ENCODE data around the gene SLC6A20. TPM values are rescaled to one million over a fixed set of nuclear protein-coding genes. Genes with fewer than 3 reads are reported as not detected.

Gene SLC6A20
- total RNA-seq, 3 donors from 2014 or later: 0.16 to 1.2 (median 0.33) TPM

GRCh38 chr3:45800611-45801010 is 4.3 kb upstream of the SLC6A20 start:
- no peak overlapping the region for H3K4me3 ChIP-seq
- H3K27me3 ChIP-seq: peaks cover 3 to 16% of the 10 kb centered on the region in 2 donors

GRCh38 chr3:45799586-45799985 is 3.2 kb upstream of the SLC6A20 start:
- Histone ChIP-seq H3K27ac (no peak overlapping the region), H3K27me3 (peaks cover 3 to 16% of the 10 kb centered on the region in 2 donors), H3K4me3 (no peak overlapping the region), H3K9me3 (no peaks in the 10 kb centered on the region), H3K36me3 (no peaks in the 10 kb centered on the region), H3K4me1 (no peaks in the 10 kb centered on the region)
- DNase-seq (ENCODE audit: low spot score in 2 of 2): no peak
- TF ChIP-seq, protein P1, sequence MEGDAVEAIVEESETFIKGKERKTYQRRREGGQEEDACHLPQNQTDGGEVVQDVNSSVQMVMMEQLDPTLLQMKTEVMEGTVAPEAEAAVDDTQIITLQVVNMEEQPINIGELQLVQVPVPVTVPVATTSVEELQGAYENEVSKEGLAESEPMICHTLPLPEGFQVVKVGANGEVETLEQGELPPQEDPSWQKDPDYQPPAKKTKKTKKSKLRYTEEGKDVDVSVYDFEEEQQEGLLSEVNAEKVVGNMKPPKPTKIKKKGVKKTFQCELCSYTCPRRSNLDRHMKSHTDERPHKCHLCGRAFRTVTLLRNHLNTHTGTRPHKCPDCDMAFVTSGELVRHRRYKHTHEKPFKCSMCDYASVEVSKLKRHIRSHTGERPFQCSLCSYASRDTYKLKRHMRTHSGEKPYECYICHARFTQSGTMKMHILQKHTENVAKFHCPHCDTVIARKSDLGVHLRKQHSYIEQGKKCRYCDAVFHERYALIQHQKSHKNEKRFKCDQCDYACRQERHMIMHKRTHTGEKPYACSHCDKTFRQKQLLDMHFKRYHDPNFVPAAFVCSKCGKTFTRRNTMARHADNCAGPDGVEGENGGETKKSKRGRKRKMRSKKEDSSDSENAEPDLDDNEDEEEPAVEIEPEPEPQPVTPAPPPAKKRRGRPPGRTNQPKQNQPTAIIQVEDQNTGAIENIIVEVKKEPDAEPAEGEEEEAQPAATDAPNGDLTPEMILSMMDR (IDR thresholded peaks at IDR 0.05): no peak
- TF ChIP-seq POLR2A (IDR thresholded peaks at IDR 0.05) (no peak), POLR2AphosphoS5 (IDR thresholded peaks at IDR 0.05) (no peak)
- intact Hi-C loops (cut with DNase I; ENCODE audit: low total_unique reads): no loop called here

More at GRCh38 chr3:45800611-45801010, 4.3 kb upstream of the SLC6A20 start:
- Histone ChIP-seq H3K4me1 (no peaks in the 10 kb centered on the region), H3K27ac (no peak overlapping the region), H3K9me3 (no peaks in the 10 kb centered on the region), H3K36me3 (no peaks in the 10 kb centered on the region)
- intact Hi-C loops (cut with DNase I; ENCODE audit: low total_unique reads): no loop called here
- no peak for TF ChIP-seq POLR2AphosphoS5 (IDR thresholded peaks at IDR 0.05)
- TF ChIP-seq, protein P1 (IDR thresholded peaks at IDR 0.05): no peak
- no peak for TF ChIP-seq POLR2A (IDR thresholded peaks at IDR 0.05)
- no peak for DNase-seq (ENCODE audit: low spot score in 2 of 2)

DNA sequence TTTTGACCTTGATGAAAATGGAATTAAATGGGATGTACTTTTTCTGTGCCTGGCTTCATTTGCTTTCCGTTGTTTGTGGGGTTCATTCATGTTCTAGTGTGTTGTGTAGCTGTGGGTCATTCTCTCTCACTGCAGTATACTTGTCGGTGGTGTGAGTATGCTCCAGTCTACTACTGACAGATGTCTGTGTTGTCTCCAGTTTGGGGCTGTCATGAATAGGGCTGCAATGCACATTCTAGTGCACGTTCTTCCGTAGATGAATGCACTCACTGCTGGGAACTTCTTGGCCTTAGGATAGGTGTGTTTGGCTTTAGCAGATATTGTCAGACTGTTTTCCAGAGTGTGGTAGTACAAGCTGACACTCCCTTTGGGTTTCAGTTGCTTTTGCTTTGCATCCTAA is 1.7 kb upstream of the SLC6A20 start:
- Histone ChIP-seq H3K27me3 (peaks cover 3 to 16% of the 10 kb centered on the region in 2 donors), H3K36me3 (no peaks in the 10 kb centered on the region), H3K4me3 (no peak overlapping the region), H3K9me3 (no peaks in the 10 kb centered on the region), H3K4me1 (no peaks in the 10 kb centered on the region), H3K27ac (no peak overlapping the region)
- no peak for DNase-seq (ENCODE audit: low spot score in 2 of 2)
- intact Hi-C loops (cut with DNase I; ENCODE audit: low total_unique reads): no loop called here
- no peak for TF ChIP-seq POLR2A (IDR thresholded peaks at IDR 0.05)
- TF ChIP-seq POLR2AphosphoS5 (IDR thresholded peaks at IDR 0.05): no peak
- TF ChIP-seq, protein P1 (IDR thresholded peaks at IDR 0.05): no peak

DNA sequence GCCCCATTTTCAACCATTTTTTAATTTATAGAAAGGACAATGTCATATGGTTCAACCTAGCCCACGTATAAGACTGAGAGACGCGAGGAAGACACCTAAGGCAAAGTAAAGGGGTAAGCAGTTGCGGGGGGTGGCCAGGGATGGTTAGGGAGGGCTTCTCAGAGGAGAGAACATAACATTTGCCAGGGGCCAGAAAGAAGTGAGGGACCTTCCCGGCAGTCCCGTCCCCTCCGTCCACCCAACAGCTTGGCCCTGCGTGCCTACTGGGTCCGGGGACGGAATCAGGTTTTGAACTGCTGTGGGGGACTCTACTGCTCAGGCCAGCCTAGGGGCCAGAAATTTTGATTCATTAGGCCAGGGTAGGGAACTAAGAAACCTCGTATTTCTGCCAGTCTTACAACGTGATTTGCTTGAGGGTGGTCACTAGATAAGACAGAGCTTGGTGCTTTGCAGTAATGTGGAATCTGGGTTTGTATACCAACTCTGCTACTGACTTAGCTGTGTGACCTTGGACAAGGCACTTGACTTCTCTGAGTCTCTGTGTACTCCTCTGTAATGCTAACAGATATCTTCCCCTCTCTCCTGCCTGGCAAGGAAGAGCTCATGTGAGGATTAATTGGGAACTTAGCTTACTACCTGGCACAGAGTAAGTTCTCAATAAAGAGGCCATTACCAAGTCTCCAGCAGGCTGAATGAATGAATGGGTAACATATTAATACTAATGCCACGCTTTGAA is 734 bp upstream of the SLC6A20 start:
- peaks cover 3 to 16% of the 10 kb centered on the region in 2 donors for H3K27me3 ChIP-seq
- H3K36me3 ChIP-seq: no peaks in the 10 kb centered on the region
- DNase-seq (ENCODE audit: low spot score in 2 of 2): no peak
- H3K4me3 ChIP-seq: peak overlapping the region; percentile 36 to 70 (median 56)
- H3K4me1 ChIP-seq: no peaks in the 10 kb centered on the region
- TF ChIP-seq POLR2AphosphoS5 (IDR thresholded peaks at IDR 0.05) (no peak), POLR2A (IDR thresholded peaks at IDR 0.05) (no peak)
- TF ChIP-seq, protein P1 (IDR thresholded peaks at IDR 0.05): no peak
- no peaks in the 10 kb centered on the region for H3K9me3 ChIP-seq
- H3K27ac ChIP-seq: no peak overlapping the region
- intact Hi-C loops (cut with DNase I; ENCODE audit: low total_unique reads): no loop called here

DNA sequence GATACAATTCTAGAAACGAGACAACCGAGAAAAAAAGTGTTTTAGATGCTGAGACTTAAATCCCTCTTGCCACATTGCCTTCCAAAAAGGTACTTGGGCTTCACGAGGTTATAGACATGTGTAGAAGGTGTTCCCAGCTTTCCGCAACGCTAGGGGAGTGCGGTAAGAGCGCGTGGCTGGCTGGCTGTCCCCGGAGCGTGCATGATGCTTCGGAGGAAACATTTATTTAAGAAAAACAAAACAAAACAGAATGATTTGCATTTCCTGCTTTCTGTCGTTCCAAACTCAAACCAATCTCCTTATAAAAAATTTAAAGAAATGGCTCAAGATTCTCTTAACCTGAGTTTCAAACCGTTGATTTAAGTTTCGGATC is 841 bp downstream of the SLC6A20 start:
- Histone ChIP-seq H3K4me1 (no peaks in the 10 kb centered on the region), H3K4me3 (peak overlapping the region; percentile 36 to 70 (median 56)), H3K27me3 (peaks cover 3 to 16% of the 10 kb centered on the region in 2 donors), H3K9me3 (no peaks in the 10 kb centered on the region), H3K27ac (no peak overlapping the region), H3K36me3 (no peaks in the 10 kb centered on the region)
- DNase-seq (ENCODE audit: low spot score in 2 of 2): no peak
- intact Hi-C loops (cut with DNase I; ENCODE audit: low total_unique reads): no loop called here
- TF ChIP-seq POLR2A (IDR thresholded peaks at IDR 0.05): no peak
- TF ChIP-seq, protein P1 (IDR thresholded peaks at IDR 0.05): no peak
